ENCODE measurements around the gene CELA3A.
"Not testable (repeated sequence)": the region's sequence is repeated elsewhere in the genome, so short reads cannot be mapped to it uniquely, and the experiment has no call there.

DNA sequence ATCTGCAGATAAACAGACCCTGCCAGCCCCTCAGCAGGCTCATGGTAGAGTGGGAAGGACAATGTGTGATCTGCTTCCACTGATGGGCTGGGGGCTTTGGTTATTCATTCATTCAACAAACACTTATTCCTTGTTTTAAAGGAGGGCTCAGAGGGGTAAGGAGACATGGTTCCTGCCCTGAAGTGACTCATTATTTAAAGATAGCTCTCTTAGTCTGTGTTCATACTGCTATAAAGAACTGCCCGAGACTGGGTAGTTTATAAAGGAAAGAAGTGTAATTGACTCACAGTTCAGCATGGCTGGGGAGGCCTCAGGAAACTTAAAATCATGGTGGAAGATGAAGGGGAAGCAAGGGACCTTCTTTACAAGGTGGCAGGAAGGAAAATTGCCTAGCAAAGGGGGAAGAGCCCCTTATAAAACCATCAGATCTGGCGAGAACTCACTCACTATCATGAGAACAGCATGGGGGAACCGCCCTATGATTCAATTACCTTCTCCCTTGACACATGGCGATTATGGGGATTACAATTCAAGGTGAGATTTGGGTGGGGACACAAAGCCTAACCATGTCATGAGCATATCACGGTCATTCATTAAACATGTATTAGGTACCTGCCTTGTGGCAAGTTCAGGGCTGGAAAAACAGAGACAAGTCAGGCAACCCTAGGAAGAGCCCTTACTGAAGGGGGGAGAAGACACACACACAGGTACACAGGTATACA is 11.6 kb upstream of the CELA3A start:
- TF ChIP-seq CTCF (IDR thresholded peaks at IDR 0.05; ENCODE audit: low read depth, low read length, poor library complexity, severe bottlenecking); EZH2phosphoT487 (IDR thresholded peaks at IDR 0.05; ENCODE audit: borderline replicate concordance, low read length): not testable (repeated sequence)
